HL-60 (cell line): ENCODE measurements around the gene SDHAF2.

ENCODE experiments used
- GABPA ChIP-seq: IDR thresholded peaks from 2 replicates; pipeline ENCODE4 v1.6.1; 2012; ENCODE audit warnings: low read depth
- POLR2AphosphoS5 ChIP-seq: IDR thresholded peaks from 2 replicates; pipeline ENCODE4 v1.6.1; 2012; ENCODE audit warnings: low read depth
- TF ChIP-seq, protein P1 (sequence below): IDR thresholded peaks from one replicate; pipeline ENCODE4 v1.5.1; 2011; ENCODE audit warnings: low read length, control low read depth, inconsistent platforms; ENCODE audit not compliant: insufficient read depth
- TF ChIP-seq, protein P2 (sequence below): IDR thresholded peaks from 2 replicates; pipeline ENCODE4 v1.6.1; 2012; ENCODE audit warnings: low read depth; ENCODE audit not compliant: insufficient replicate concordance

DNA sequence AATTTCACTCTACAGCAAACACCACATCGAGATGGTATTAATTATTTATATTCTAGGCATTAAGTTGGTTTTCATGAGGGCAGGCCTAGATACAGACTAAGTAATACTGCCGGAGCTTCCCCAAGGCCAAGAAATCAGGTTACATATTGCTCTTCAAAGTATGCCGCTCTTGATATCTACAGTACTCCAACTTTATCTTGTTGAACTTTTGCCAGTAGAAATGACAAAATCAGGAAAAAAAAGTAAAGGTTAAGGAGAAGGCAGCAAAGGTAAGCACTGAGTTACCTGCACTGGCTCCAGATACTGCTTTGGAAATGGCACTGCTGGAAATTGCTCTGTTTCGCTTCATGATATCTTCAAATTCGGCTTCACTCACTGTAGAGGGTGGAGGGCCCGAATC, 14.5 kb upstream of the SDHAF2 start:
- TF ChIP-seq, protein P1, sequence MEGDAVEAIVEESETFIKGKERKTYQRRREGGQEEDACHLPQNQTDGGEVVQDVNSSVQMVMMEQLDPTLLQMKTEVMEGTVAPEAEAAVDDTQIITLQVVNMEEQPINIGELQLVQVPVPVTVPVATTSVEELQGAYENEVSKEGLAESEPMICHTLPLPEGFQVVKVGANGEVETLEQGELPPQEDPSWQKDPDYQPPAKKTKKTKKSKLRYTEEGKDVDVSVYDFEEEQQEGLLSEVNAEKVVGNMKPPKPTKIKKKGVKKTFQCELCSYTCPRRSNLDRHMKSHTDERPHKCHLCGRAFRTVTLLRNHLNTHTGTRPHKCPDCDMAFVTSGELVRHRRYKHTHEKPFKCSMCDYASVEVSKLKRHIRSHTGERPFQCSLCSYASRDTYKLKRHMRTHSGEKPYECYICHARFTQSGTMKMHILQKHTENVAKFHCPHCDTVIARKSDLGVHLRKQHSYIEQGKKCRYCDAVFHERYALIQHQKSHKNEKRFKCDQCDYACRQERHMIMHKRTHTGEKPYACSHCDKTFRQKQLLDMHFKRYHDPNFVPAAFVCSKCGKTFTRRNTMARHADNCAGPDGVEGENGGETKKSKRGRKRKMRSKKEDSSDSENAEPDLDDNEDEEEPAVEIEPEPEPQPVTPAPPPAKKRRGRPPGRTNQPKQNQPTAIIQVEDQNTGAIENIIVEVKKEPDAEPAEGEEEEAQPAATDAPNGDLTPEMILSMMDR, result no peak
- TF ChIP-seq POLR2AphosphoS5 (no peak), GABPA (no peak)
- TF ChIP-seq, protein P2, sequence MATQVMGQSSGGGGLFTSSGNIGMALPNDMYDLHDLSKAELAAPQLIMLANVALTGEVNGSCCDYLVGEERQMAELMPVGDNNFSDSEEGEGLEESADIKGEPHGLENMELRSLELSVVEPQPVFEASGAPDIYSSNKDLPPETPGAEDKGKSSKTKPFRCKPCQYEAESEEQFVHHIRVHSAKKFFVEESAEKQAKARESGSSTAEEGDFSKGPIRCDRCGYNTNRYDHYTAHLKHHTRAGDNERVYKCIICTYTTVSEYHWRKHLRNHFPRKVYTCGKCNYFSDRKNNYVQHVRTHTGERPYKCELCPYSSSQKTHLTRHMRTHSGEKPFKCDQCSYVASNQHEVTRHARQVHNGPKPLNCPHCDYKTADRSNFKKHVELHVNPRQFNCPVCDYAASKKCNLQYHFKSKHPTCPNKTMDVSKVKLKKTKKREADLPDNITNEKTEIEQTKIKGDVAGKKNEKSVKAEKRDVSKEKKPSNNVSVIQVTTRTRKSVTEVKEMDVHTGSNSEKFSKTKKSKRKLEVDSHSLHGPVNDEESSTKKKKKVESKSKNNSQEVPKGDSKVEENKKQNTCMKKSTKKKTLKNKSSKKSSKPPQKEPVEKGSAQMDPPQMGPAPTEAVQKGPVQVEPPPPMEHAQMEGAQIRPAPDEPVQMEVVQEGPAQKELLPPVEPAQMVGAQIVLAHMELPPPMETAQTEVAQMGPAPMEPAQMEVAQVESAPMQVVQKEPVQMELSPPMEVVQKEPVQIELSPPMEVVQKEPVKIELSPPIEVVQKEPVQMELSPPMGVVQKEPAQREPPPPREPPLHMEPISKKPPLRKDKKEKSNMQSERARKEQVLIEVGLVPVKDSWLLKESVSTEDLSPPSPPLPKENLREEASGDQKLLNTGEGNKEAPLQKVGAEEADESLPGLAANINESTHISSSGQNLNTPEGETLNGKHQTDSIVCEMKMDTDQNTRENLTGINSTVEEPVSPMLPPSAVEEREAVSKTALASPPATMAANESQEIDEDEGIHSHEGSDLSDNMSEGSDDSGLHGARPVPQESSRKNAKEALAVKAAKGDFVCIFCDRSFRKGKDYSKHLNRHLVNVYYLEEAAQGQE, result no peak
